Gastrocnemius medialis (tissue), 4 donors: ENCODE measurements around the gene KLHL26. TPM values are rescaled to one million over a fixed set of nuclear protein-coding genes. Genes with fewer than 3 reads are reported as not detected.

ENCODE experiments used
- ATAC-seq, 2 donors: fragments of 150-250 bp; one replicate each; pipeline ENCODE4 v1.9.1; 2016
- DNase-seq, 2 donors: peaks; one replicate each; pipeline ENCODE4 v3.0.0-alpha.2; 2019
- H3K27ac ChIP-seq, 4 donors: fragments of 200-600 bp; sonication (generic); 1 replicate in 1 of 4; 2 replicates in 3 of 4; pipeline ENCODE4 v1.5.1; 2016 to 2018; ENCODE audit warnings: mild to moderate bottlenecking in 2 of 4, moderate library complexity in 1 of 4
- H3K27me3 ChIP-seq, 3 donors: fragments of 200-600 bp; sonication (generic) in 2 of 3; 1 replicate in 1 of 3; 2 replicates in 2 of 3; pipeline versions ENCODE4 v1.5.1 to v1.6.0; 2016 to 2019; ENCODE audit warnings: mild to moderate bottlenecking in 1 of 3, moderate library complexity in 1 of 3
- H3K36me3 ChIP-seq, 2 donors: fragments of 200-600 bp; sonication (generic) in 1 of 2; one replicate each; pipeline ENCODE4 v1.5.1; 2017 to 2018
- H3K4me1 ChIP-seq, 2 donors: fragments of 200-600 bp; sonication (generic) in 1 of 2; one replicate each; pipeline ENCODE4 v1.5.1; 2016 to 2017; ENCODE audit warnings: mild to moderate bottlenecking in 2 of 2
- H3K4me3 ChIP-seq, 4 donors: fragments of 200-600 bp; sonication (generic) in 3 of 4; 1 replicate in 1 of 4; 2 replicates in 3 of 4; pipeline ENCODE4 v1.5.1; 2016 to 2019; ENCODE audit warnings: mild to moderate bottlenecking in 2 of 4
- H3K9me3 ChIP-seq, 3 donors: fragments of 200-600 bp; sonication (generic) in 2 of 3; 1 replicate in 1 of 3; 2 replicates in 2 of 3; pipeline ENCODE4 v1.5.1; 2016 to 2019
- CTCF ChIP-seq, 5 experiments: fragments of 450-650 bp in 3 of 5; fragments of 200-600 bp in 2 of 5; sonication (generic) in 2 of 5; IDR thresholded peaks in 4 of 5; conservative IDR thresholded peaks in 1 of 5; 1 replicate in 4 of 5; 2 replicates in 1 of 5; pipeline ENCODE4 v1.5.1; 2016 to 2019; ENCODE audit warnings: antibody characterized with exemption in 5 of 5, mild to moderate bottlenecking in 3 of 5, moderate library complexity in 3 of 5
- POLR2A ChIP-seq, 2 donors: fragments of 450-650 bp; IDR thresholded peaks; one replicate each; pipeline ENCODE4 v1.6.1; 2017; ENCODE audit warnings: antibody characterized with exemption in 2 of 2, mild to moderate bottlenecking in 2 of 2, moderate library complexity in 2 of 2
- in situ Hi-C, 4 donors: fragments of 200-750 bp; cut with MboI; loops; one replicate each; pipeline versions ENCODE4 v1.15.0 to v1.8.0; 2017; ENCODE audit warnings: low sequenced_read_pairs in 4 of 4
- intact Hi-C: fragments of 100-400 bp; cut with DNase I; formaldehyde crosslinking; loops from one replicate; pipeline ENCODE4 v1.15.1; 2023; ENCODE audit warnings: low total_unique reads
- total RNA-seq, 4 donors: library from RNA; depleted of rRNA; stranded (reverse); fragments of >200 nt; gene quantifications; one replicate each; pipeline versions ENCODE4 v1.1.0 to v1.2.3, GENCODE V29; 2016

KLHL26 gene
- total RNA-seq, 4 donors from 2014 or later: 5.2 to 12.0 (median 7.3) TPM

GRCh38 chr19:18667531-18668251, 30.9 kb downstream of the KLHL26 start:
- peaks cover 0 to 20% of the 10 kb centered on the region in 2 donors for H3K36me3 ChIP-seq
- DNase-seq: no peak

GRCh38 chr19:18668252-18668631, 31.4 kb downstream of the KLHL26 start:
- H3K36me3 ChIP-seq: peaks cover 0 to 20% of the 10 kb centered on the region in 2 donors
- intact Hi-C loops: no loop called here

More at GRCh38 chr19:18667531-18668251, 30.9 kb downstream of the KLHL26 start:
- H3K4me1 ChIP-seq: peaks cover 19 to 45% of the 10 kb centered on the region in 2 donors
- intact Hi-C loops: no loop called here
- no peak overlapping the region for H3K4me3 ChIP-seq
- no peak overlapping the region for H3K27ac ChIP-seq
- no peak for ATAC-seq
- in situ Hi-C loops: no loop called here
- H3K9me3 ChIP-seq: no peaks in the 10 kb centered on the region
- no peaks in the 10 kb centered on the region for H3K27me3 ChIP-seq
- TF ChIP-seq POLR2A (IDR thresholded peaks at IDR 0.05): no peak
- no peak for TF ChIP-seq CTCF (IDR thresholded peaks at IDR 0.05 in 4 of 5, conservative IDR thresholded peaks at IDR 0.05 in 1 of 5)

GRCh38 chr19:18668744-18669523, 32.1 kb downstream of the KLHL26 start:
- H3K9me3 ChIP-seq: no peaks in the 10 kb centered on the region
- H3K36me3 ChIP-seq: peaks cover 0 to 20% of the 10 kb centered on the region in 2 donors
- intact Hi-C loops (no loop called here), in situ Hi-C loops (no loop called here)
- peaks cover 13 to 47% of the 10 kb centered on the region in 2 donors for H3K4me1 ChIP-seq
- ATAC-seq: no peak
- H3K27me3 ChIP-seq: no peaks in the 10 kb centered on the region
- no peak for DNase-seq
- H3K27ac ChIP-seq: no peak overlapping the region
- no peak overlapping the region for H3K4me3 ChIP-seq
- TF ChIP-seq CTCF (IDR thresholded peaks at IDR 0.05 in 4 of 5, conservative IDR thresholded peaks at IDR 0.05 in 1 of 5): no peak
- TF ChIP-seq POLR2A (IDR thresholded peaks at IDR 0.05): no peak

More at GRCh38 chr19:18668252-18668631, 31.4 kb downstream of the KLHL26 start:
- Histone ChIP-seq H3K9me3 (no peaks in the 10 kb centered on the region), H3K4me3 (no peak overlapping the region), H3K4me1 (peaks cover 16 to 47% of the 10 kb centered on the region in 2 donors), H3K27me3 (no peaks in the 10 kb centered on the region), H3K27ac (no peak overlapping the region)
- in situ Hi-C loops: no loop called here
- TF ChIP-seq CTCF (IDR thresholded peaks at IDR 0.05 in 4 of 5, conservative IDR thresholded peaks at IDR 0.05 in 1 of 5) (no peak), POLR2A (IDR thresholded peaks at IDR 0.05) (no peak)
- DNase-seq: no peak
- no peak for ATAC-seq

GRCh38 chr19:18669524-18669817, 32.6 kb downstream of the KLHL26 start:
- Histone ChIP-seq H3K4me1 (peaks cover 13 to 52% of the 10 kb centered on the region in 2 donors), H3K9me3 (no peaks in the 10 kb centered on the region), H3K27ac (no peak overlapping the region), H3K36me3 (peaks cover 0 to 20% of the 10 kb centered on the region in 2 donors), H3K27me3 (no peaks in the 10 kb centered on the region), H3K4me3 (no peak overlapping the region)
- intact Hi-C loops: no loop called here
- DNase-seq (no peak), ATAC-seq (no peak)
- in situ Hi-C loops: no loop called here
- TF ChIP-seq CTCF (IDR thresholded peaks at IDR 0.05 in 4 of 5, conservative IDR thresholded peaks at IDR 0.05 in 1 of 5) (no peak), POLR2A (IDR thresholded peaks at IDR 0.05) (no peak)
